ENCODE data around the gene PFKL.

Gene PFKL

GRCh38 chr21:44372616-44373015 lies 72.8 kb downstream of the PFKL start:
- H3K9me3 ChIP-seq, result peaks cover 18% of the 10 kb centered on the region
- no peak overlapping the region for H3K4me2 ChIP-seq
- no peaks in the 10 kb centered on the region for H3K27me3 ChIP-seq
- peaks cover 47% of the 10 kb centered on the region for H4K20me1 ChIP-seq
- no peak for TF ChIP-seq Cebpa-rat (IDR thresholded peaks at IDR 0.05)
- H3K4me1 ChIP-seq, result peaks cover 43% of the 10 kb centered on the region
- H3K9ac ChIP-seq, result no peak overlapping the region
- H3K36me3 ChIP-seq, result peaks cover 88% of the 10 kb centered on the region
- H3K4me3 ChIP-seq, result no peak overlapping the region
- no peak overlapping the region for H3K27ac ChIP-seq

DNA sequence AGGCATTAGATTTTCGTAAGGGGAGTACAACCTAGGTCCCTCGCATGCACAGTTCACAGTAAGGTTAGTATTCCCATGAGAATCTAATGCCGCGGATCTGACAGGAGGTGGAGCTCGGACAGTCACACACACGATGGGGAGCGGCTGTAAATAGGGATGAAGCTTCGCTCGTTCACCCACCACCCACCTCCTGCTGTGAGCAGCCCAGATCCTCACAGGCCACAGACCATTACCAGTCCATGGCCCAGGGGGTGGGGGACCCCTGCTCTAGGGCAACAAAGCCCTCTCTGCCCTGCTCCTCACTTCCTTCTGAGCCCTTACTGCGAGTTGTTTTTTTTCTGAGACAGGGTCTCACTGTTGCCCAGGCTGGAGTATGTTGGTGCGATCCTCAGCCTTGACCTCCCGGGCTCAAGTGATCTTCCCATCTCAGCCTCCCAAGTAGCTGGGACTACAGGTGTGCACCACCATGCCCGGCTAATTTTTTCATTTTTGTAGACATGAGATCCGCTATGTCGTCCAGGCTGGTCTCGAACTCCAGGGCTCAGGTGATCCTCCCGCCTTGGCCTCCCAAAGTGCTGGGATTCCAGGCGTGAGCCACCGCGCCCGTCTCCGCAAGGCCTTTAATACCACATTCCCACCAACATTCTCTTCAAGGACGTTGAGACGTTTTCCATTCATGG lies 74.9 kb downstream of the PFKL start:
- peak overlapping the region; percentile 42 for H3K4me3 ChIP-seq
- peaks cover 43% of the 10 kb centered on the region for H4K20me1 ChIP-seq
- peaks cover 93% of the 10 kb centered on the region for H3K36me3 ChIP-seq
- H3K4me2 ChIP-seq, result peak overlapping the region; percentile 87
- H3K9ac ChIP-seq, result no peak overlapping the region; the same call in 1 of the 2 replicates
- peaks cover 52% of the 10 kb centered on the region for H3K4me1 ChIP-seq
- no peaks in the 10 kb centered on the region for H3K27me3 ChIP-seq
- peaks cover 18% of the 10 kb centered on the region for H3K9me3 ChIP-seq
- TF ChIP-seq Cebpa-rat (IDR thresholded peaks at IDR 0.05), result no peak
- peak overlapping the region; percentile 77 for H3K27ac ChIP-seq

DNA sequence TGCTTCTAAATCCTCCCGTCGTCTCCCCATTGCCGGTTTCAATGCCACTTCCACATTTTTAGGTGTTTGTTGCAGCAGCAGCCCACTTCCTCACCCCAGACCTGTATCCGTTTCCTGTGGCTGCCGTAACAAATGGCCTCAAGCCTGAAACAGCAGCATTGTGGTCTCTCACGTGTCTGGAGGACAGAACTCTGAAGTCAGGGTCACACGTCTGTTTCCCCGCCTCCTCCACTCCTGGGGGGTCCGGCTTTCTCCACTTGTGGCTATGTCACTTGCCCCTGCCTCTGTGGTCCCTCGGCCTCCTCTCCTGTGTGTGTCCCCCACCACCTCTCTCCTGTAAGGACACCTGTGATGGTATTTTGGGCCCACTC lies 75.4 kb downstream of the PFKL start:
- Histone ChIP-seq H3K27ac (peak overlapping the region; percentile 77), H4K20me1 (peaks cover 43% of the 10 kb centered on the region), H3K4me1 (peaks cover 52% of the 10 kb centered on the region), H3K4me3 (peak overlapping the region; percentile 42; the same call in 1 of the 2 replicates), H3K9ac (no peak overlapping the region; the same call in 1 of the 2 replicates), H3K4me2 (peak overlapping the region; percentile 87), H3K36me3 (peaks cover 93% of the 10 kb centered on the region), H3K9me3 (peaks cover 18% of the 10 kb centered on the region), H3K27me3 (no peaks in the 10 kb centered on the region)
- no peak for TF ChIP-seq Cebpa-rat (IDR thresholded peaks at IDR 0.05)

GRCh38 chr21:44375761-44376241 lies 75.9 kb downstream of the PFKL start:
- peaks cover 52% of the 10 kb centered on the region for H3K4me1 ChIP-seq
- H3K27ac ChIP-seq, result peak overlapping the region; percentile 77
- 0 out of 2 replicates have a peak overlapping the region, but pooled peaks have one; percentile 4 for H3K9ac ChIP-seq
- peaks cover 43% of the 10 kb centered on the region for H4K20me1 ChIP-seq
- H3K4me3 ChIP-seq, result no peak overlapping the region
- H3K9me3 ChIP-seq, result peaks cover 22% of the 10 kb centered on the region
- TF ChIP-seq Cebpa-rat (IDR thresholded peaks at IDR 0.05), result no peak
- H3K36me3 ChIP-seq, result peaks cover 93% of the 10 kb centered on the region
- H3K4me2 ChIP-seq, result peak overlapping the region; percentile 87
- H3K27me3 ChIP-seq, result no peaks in the 10 kb centered on the region

- peaks cover 91% of the 10 kb centered on the region for H3K36me3 ChIP-seq
- peak overlapping the region; percentile 62; the same call in 1 of the 2 replicates for H3K27ac ChIP-seq
- TF ChIP-seq Cebpa-rat (IDR thresholded peaks at IDR 0.05), result no peak
- peaks cover 52% of the 10 kb centered on the region for H3K4me1 ChIP-seq
- H4K20me1 ChIP-seq, result peaks cover 43% of the 10 kb centered on the region
- no peaks in the 10 kb centered on the region for H3K27me3 ChIP-seq
- H3K4me3 ChIP-seq, result no peak overlapping the region
- 0 out of 2 replicates have a peak overlapping the region, but pooled peaks have one; percentile 15 for H3K9ac ChIP-seq
- H3K9me3 ChIP-seq, result peaks cover 25% of the 10 kb centered on the region
- peak overlapping the region; percentile 87 for H3K4me2 ChIP-seq
These were observed 76.8 kb downstream of the PFKL start for GRCh38 chr21:44376606-44377005.

Measured in BLaER1 (cell line).